HFFc6 (cell line): Measurements from ENCODE around the gene FBN1. TPM values are rescaled to one million over a fixed set of nuclear protein-coding genes. Genes with fewer than 3 reads are reported as not detected.

ENCODE experiments used
- DNase-seq: peaks from one replicate; pipeline ENCODE4 v3.0.0-alpha.2; 2018
- H3K27ac Mint-ChIP-seq: 2 replicates; pipeline ENCODE4 v1.8.0; 2020; ENCODE audit warnings: mild to moderate bottlenecking, mixed read lengths
- H3K27me3 Mint-ChIP-seq: 2 replicates; pipeline ENCODE4 v1.8.0; 2021; ENCODE audit warnings: mild to moderate bottlenecking, moderate library complexity, mixed read lengths; ENCODE audit not compliant: insufficient read depth
- H3K36me3 Mint-ChIP-seq: 2 replicates; pipeline ENCODE4 v1.8.0; 2021; ENCODE audit warnings: low read depth, mixed read lengths
- H3K4me1 Mint-ChIP-seq: 2 replicates; pipeline ENCODE4 v1.8.0; 2020; ENCODE audit warnings: low read depth, mixed read lengths
- H3K4me3 Mint-ChIP-seq: 2 replicates; pipeline ENCODE4 v1.8.0; 2020; ENCODE audit warnings: mild to moderate bottlenecking, moderate library complexity, mixed read lengths
- H3K9me3 Mint-ChIP-seq: 2 replicates; pipeline ENCODE4 v1.8.0; 2020; ENCODE audit warnings: mild to moderate bottlenecking, mixed read lengths
- total RNA-seq, 6 experiments: library from RNA; stranded (reverse); fragmentation: NEBNext Ultra II Directional; extraction: Animal tissue kit (Norgen Biotek cat#: 25700); gene quantifications; 2 replicates in 1 of 6; 3 replicates in 5 of 6; pipeline ENCODE4 v1.2.3, GENCODE V29; 2021
- TF ChIP-seq, protein P1 (sequence below): fragments of 200-600 bp; sonication (generic); IDR thresholded peaks from 2 replicates; pipeline ENCODE4 v1.5.0; 2021; ENCODE audit warnings: antibody characterized with exemption, mild to moderate bottlenecking

The FBN1 gene
- total RNA-seq, 6 experiments from 2014 or later = 584 to 754 (median 609) TPM

DNA sequence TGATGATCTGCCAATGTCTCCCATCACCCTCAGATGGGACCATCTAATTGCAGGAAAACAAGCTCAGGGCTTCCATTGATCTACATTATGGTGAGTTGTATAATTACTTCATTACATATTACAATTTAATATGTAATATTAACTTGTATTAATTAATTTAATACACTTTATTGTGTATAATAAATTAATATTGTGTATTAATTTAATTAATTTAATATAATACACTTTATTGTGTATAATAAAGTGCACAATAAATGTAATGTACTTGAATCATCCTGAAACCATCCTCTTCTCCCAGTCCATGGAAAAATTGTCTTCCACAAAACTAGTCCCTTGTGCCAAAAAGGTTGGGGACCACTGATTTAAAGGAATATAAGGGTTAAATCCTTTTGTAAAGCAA is 123.4 kb downstream of the FBN1 start:
- Mint-ChIP-seq H3K36me3 (peaks cover 82% of the 10 kb centered on the region), H3K4me3 (no peak overlapping the region), H3K9me3 (peaks cover 4% of the 10 kb centered on the region; the same call in 1 of the 2 replicates), H3K4me1 (peaks cover 23% of the 10 kb centered on the region), H3K27me3 (peaks cover 39% of the 10 kb centered on the region), H3K27ac (peak overlapping the region; percentile 7; the same call in 1 of the 2 replicates)
- TF ChIP-seq, protein P1, sequence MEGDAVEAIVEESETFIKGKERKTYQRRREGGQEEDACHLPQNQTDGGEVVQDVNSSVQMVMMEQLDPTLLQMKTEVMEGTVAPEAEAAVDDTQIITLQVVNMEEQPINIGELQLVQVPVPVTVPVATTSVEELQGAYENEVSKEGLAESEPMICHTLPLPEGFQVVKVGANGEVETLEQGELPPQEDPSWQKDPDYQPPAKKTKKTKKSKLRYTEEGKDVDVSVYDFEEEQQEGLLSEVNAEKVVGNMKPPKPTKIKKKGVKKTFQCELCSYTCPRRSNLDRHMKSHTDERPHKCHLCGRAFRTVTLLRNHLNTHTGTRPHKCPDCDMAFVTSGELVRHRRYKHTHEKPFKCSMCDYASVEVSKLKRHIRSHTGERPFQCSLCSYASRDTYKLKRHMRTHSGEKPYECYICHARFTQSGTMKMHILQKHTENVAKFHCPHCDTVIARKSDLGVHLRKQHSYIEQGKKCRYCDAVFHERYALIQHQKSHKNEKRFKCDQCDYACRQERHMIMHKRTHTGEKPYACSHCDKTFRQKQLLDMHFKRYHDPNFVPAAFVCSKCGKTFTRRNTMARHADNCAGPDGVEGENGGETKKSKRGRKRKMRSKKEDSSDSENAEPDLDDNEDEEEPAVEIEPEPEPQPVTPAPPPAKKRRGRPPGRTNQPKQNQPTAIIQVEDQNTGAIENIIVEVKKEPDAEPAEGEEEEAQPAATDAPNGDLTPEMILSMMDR = no peak
- no peak for DNase-seq

DNA sequence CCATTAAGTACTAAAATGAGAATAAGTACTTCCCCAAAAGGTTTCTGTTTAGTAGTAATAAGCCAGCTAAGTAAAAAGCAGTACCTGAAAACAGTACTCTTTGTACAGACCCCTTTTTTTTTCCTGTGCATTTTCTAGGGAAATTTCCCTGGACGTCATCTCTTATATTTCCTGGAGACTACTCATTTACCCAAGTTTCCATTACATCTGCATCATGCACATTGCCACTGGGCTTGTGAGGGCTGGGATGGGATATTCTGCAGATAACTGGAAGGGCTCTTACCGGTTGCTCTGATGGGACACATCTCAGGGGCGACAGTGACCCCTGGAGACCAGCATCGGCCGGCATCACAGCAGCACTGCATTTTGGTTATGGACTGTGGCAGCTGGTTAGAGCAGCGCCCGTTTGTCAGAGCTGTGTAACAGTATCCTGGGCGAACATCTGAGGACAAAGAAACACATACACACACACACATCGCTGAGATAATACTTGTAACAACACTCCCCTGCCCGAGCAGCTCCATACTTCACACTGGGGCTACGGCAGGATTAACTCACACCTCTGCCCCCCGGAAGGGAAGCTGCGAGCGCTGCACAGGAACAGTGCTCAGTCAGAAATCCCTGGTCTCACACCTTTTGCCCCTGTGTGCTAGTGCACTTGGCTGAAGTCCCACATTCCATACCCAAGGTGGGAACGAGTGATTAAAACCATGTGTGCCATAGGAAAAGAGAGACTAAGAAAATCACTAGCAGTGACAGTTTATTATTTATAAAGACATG is 124.9 kb downstream of the FBN1 start:
- H3K36me3 Mint-ChIP-seq = peaks cover 81% of the 10 kb centered on the region
- peak overlapping the region; percentile 56 for H3K27ac Mint-ChIP-seq
- peaks cover 33% of the 10 kb centered on the region for H3K27me3 Mint-ChIP-seq

DNA sequence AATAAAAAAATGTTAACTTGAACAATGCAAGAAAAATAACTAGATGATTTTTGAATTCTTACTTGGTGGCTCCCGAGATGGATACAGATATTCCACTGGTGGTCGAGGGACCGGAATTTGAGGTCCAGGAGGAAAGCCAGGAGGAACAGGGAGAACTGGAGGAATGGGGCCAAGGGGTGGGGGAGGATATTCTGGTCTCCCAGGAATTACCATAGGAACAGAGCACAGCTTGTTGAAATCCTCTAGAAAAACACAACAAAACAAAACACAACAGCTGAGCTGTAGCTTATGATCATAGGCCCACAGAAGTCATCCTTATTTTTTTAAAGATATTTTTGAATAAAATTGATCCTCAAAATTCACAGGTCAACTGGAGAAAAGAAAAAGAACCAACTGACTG is 129.4 kb downstream of the FBN1 start:
- peaks cover 25% of the 10 kb centered on the region; the same call in 1 of the 2 replicates for H3K4me1 Mint-ChIP-seq
- peaks cover 37% of the 10 kb centered on the region for H3K27me3 Mint-ChIP-seq
- H3K36me3 Mint-ChIP-seq = peaks cover 90% of the 10 kb centered on the region
- TF ChIP-seq, protein P1 = no peak
- H3K9me3 Mint-ChIP-seq = no peaks in the 10 kb centered on the region
- peak overlapping the region; percentile 58 for H3K27ac Mint-ChIP-seq
- no peak overlapping the region; the same call in 1 of the 2 replicates for H3K4me3 Mint-ChIP-seq
- DNase-seq = no peak

More for the DNA sequence above, 124.9 kb downstream of the FBN1 start:
- TF ChIP-seq, protein P1 = no peak
- H3K4me1 Mint-ChIP-seq = peaks cover 17% of the 10 kb centered on the region; the same call in 1 of the 2 replicates
- DNase-seq = no peak
- no peak overlapping the region; the same call in 1 of the 2 replicates for H3K4me3 Mint-ChIP-seq
- H3K9me3 Mint-ChIP-seq = peaks cover 4% of the 10 kb centered on the region; the same call in 1 of the 2 replicates

- Mint-ChIP-seq H3K27me3 (peaks cover 39% of the 10 kb centered on the region), H3K9me3 (no peaks in the 10 kb centered on the region), H3K27ac (peak overlapping the region; percentile 13), H3K4me3 (no peak overlapping the region; the same call in 1 of the 2 replicates), H3K4me1 (peaks cover 31% of the 10 kb centered on the region; the same call in 1 of the 2 replicates), H3K36me3 (peaks cover 90% of the 10 kb centered on the region)
- DNase-seq = no peak
- TF ChIP-seq, protein P1 = no peak
Measured at GRCh38 chr15:48515500-48515899, 130.0 kb downstream of the FBN1 start.

DNA sequence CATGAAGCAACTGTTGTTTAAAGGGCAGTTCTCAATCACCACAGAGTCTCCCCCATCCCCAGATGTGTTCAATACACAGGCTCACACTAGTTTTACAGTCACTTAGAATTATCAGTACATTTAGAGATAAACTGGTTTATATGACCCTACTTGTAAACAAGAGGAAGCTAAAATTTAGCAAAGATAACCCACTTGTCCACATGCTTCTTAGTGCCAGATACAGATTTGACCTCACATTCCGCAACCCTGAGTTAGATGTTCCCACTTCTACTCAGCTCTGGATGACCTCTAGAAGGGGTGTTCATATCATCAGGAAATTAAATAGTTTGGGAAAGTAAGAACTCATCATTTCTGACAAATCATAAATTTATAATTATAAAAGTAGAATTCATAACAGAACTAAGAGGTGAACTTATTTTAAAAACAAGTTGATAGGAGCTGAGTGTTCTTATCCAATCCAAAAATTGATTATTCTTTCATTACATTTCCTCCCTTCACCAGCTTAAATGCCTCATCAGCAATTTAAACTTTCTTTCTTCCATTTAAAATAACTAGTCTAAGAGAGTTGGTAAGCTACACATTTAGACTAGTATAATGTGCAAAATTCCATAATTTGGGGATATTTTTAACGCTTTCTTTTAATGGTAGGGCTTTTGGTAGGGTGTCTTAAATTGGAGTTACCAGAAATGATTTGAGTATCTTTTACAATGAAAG is 131.2 kb downstream of the FBN1 start:
- Mint-ChIP-seq H3K4me1 (peaks cover 29% of the 10 kb centered on the region; the same call in 1 of the 2 replicates), H3K9me3 (no peaks in the 10 kb centered on the region), H3K27ac (peak overlapping the region; percentile 59), H3K4me3 (no peak overlapping the region), H3K27me3 (peaks cover 34% of the 10 kb centered on the region), H3K36me3 (peaks cover 86% of the 10 kb centered on the region)
- no peak for DNase-seq
- TF ChIP-seq, protein P1 = no peak
